PFSK-1 (cell line): Measurements from ENCODE around the gene LCNL1.

Experiments
- FOXP2 ChIP-seq: optimal IDR thresholded peaks from 2 replicates; pipeline ENCODE3; 2011; ENCODE audit warnings: borderline replicate concordance, control low read depth, inconsistent platforms; ENCODE audit not compliant: insufficient read depth; ENCODE audit errors: extremely low read length, extremely low read depth
- POLR2AphosphoS5 ChIP-seq: IDR thresholded peaks from 2 replicates; pipeline ENCODE4 v1.6.1; 2012; ENCODE audit warnings: low read depth, mild to moderate bottlenecking, control low read depth, low read length, moderate library complexity
- REST ChIP-seq, 2 experiments: IDR thresholded peaks; 2 replicates each; pipeline versions ENCODE4 v1.6.1 to v1.8.0; 2011 to 2012; ENCODE audit warnings: low read depth in 2 of 2, low read length in 2 of 2, control low read depth in 1 of 2, inconsistent platforms in 1 of 2, mild to moderate bottlenecking in 1 of 2, moderate library complexity in 1 of 2; ENCODE audit not compliant: insufficient read depth in 1 of 2
- SIN3A ChIP-seq: IDR thresholded peaks from 2 replicates; pipeline ENCODE4 v1.6.1; 2012; ENCODE audit warnings: mild to moderate bottlenecking, low read length, moderate library complexity, borderline replicate concordance; ENCODE audit not compliant: insufficient read depth
- TAF1 ChIP-seq: IDR thresholded peaks from 2 replicates; pipeline ENCODE4 v1.6.1; 2012; ENCODE audit warnings: low read length, control low read depth, borderline replicate concordance; ENCODE audit not compliant: insufficient read depth

- no peak for TF ChIP-seq REST (IDR thresholded peaks at IDR 0.05; ENCODE audit: insufficient read depth in 1 of 2, low read depth in 2 of 2, low read length in 2 of 2)
- no peak for TF ChIP-seq SIN3A
- TF ChIP-seq POLR2AphosphoS5: no peak
- TF ChIP-seq TAF1: no peak
- TF ChIP-seq FOXP2: no peak
Measured at GRCh38 chr9:136946228-136947027, 36.4 kb upstream of the LCNL1 start.
